GM23338 (cell line): ENCODE data around the gene ENDOV. TPM values are rescaled to one million over a fixed set of nuclear protein-coding genes. Genes with fewer than 3 reads are reported as not detected.

Experiments
- ATAC-seq: fragments of 200-7000 bp; cut with Tn5 transposase; 3 replicates; pipeline ENCODE4 v1.9.1; 2020
- DNase-seq: peaks from one replicate; pipeline ENCODE4 v3.0.0-alpha.2; 2015; ENCODE audit warnings: low spot score
- H2AFZ ChIP-seq: fragments of 200-600 bp; sonication (generic); 2 replicates; pipeline ENCODE4 v1.8.0; 2016; ENCODE audit warnings: antibody characterized with exemption, mild to moderate bottlenecking, moderate library complexity
- H3F3A ChIP-seq: fragments of 200-600 bp; sonication (generic); replicated peaks from 2 replicates; pipeline ENCODE4 v1.8.0; 2017; ENCODE audit warnings: antibody characterized with exemption, mixed run types, low read depth
- H3K27ac ChIP-seq: fragments of 200-600 bp; sonication (generic); 2 replicates; pipeline ENCODE4 v1.6.1; 2016; ENCODE audit warnings: low read depth
- H3K27me3 ChIP-seq: fragments of 200-600 bp; sonication (generic); 2 replicates; pipeline ENCODE4 v1.8.0; 2016; ENCODE audit warnings: mild to moderate bottlenecking, mixed run types, moderate library complexity; ENCODE audit not compliant: insufficient read depth
- H3K36me3 ChIP-seq: fragments of 200-600 bp; sonication (generic); 2 replicates; pipeline ENCODE4 v1.8.0; 2016; ENCODE audit warnings: mild to moderate bottlenecking; ENCODE audit not compliant: insufficient read depth
- H3K4me1 ChIP-seq: fragments of 200-600 bp; sonication (generic); 2 replicates; pipeline ENCODE4 v1.8.0; 2016; ENCODE audit warnings: mild to moderate bottlenecking, moderate library complexity; ENCODE audit not compliant: insufficient read depth
- H3K4me2 ChIP-seq: fragments of 200-600 bp; sonication (generic); 2 replicates; pipeline ENCODE4 v1.7.1; 2017; ENCODE audit warnings: mixed run types
- H3K4me3 ChIP-seq: fragments of 200-600 bp; sonication (generic); 2 replicates; pipeline ENCODE4 v1.6.1; 2016; ENCODE audit warnings: mixed run types
- H3K79me2 ChIP-seq: fragments of 200-600 bp; sonication (generic); replicated peaks from 2 replicates; pipeline ENCODE4 v1.8.0; 2017; ENCODE audit warnings: mild to moderate bottlenecking; ENCODE audit not compliant: insufficient read depth
- H3K9me2 ChIP-seq: fragments of 200-600 bp; sonication (generic); 2 replicates; pipeline ENCODE4 v1.8.0; 2017; ENCODE audit not compliant: insufficient read depth
- H4K20me1 ChIP-seq: fragments of 200-600 bp; sonication (generic); replicated peaks from 2 replicates; pipeline ENCODE4 v1.8.0; 2017; ENCODE audit warnings: mild to moderate bottlenecking; ENCODE audit not compliant: insufficient read depth
- H3K27ac Mint-ChIP-seq: 2 replicates; pipeline ENCODE4 v1.8.0; 2020; ENCODE audit warnings: inconsistent platforms, mild to moderate bottlenecking, moderate library complexity, mixed read lengths
- H3K27me3 Mint-ChIP-seq: 3 replicates; pipeline ENCODE4 v1.8.0; 2022; ENCODE audit warnings: low read depth, mild to moderate bottlenecking, moderate library complexity, mixed read lengths, inconsistent platforms; ENCODE audit not compliant: insufficient read depth, poor library complexity
- H3K36me3 Mint-ChIP-seq: 3 replicates; pipeline ENCODE4 v1.8.0; 2021; ENCODE audit warnings: low read depth, mild to moderate bottlenecking, inconsistent platforms, moderate library complexity, mixed read lengths
- H3K4me1 Mint-ChIP-seq: 3 replicates; pipeline ENCODE4 v1.8.0; 2020; ENCODE audit warnings: mild to moderate bottlenecking, inconsistent platforms, mixed read lengths
- H3K4me3 Mint-ChIP-seq: 3 replicates; pipeline ENCODE4 v1.8.0; 2021; ENCODE audit warnings: moderate library complexity, mild to moderate bottlenecking, inconsistent platforms, mixed read lengths
- H3K9me3 Mint-ChIP-seq: 3 replicates; pipeline ENCODE4 v1.8.0; 2020; ENCODE audit warnings: moderate library complexity, mild to moderate bottlenecking, inconsistent platforms, mixed read lengths
- CREB1 ChIP-seq: fragments of 250-450 bp; sonication (Bioruptor Pico); IDR thresholded peaks from 2 replicates; pipeline ENCODE4 v1.5.0; 2020; ENCODE audit warnings: low read depth, mild to moderate bottlenecking, moderate library complexity
- CTCF ChIP-seq, 2 experiments: fragments of 200-600 bp in 1 of 2; sonication (generic) in 1 of 2; conservative IDR thresholded peaks; 2 replicates each; pipeline versions ENCODE4 v1.5.1 to v1.6.1; 2016 to 2017; ENCODE audit warnings: antibody characterized with exemption in 2 of 2, low read depth in 2 of 2, mild to moderate bottlenecking in 2 of 2, moderate library complexity in 1 of 2
- ETS1 ChIP-seq: IDR thresholded peaks from 2 replicates; pipeline ENCODE4 v1.6.1; 2016; ENCODE audit warnings: antibody characterized with exemption
- EZH2 ChIP-seq: fragments of 200-600 bp; sonication (generic); IDR thresholded peaks from one replicate; pipeline ENCODE4 v1.8.0; 2017; ENCODE audit warnings: antibody characterized with exemption, mild to moderate bottlenecking, low read depth; ENCODE audit not compliant: unreplicated experiment
- EZH2phosphoT487 ChIP-seq: fragments of 200-600 bp; sonication (generic); IDR thresholded peaks from one replicate; pipeline ENCODE4 v1.8.1; 2018; ENCODE audit warnings: antibody characterized with exemption; ENCODE audit not compliant: unreplicated experiment
- NANOG ChIP-seq: IDR thresholded peaks from 2 replicates; pipeline ENCODE4 v1.6.1; 2016; ENCODE audit warnings: antibody characterized with exemption, borderline replicate concordance
- POLR2AphosphoS5 ChIP-seq: IDR thresholded peaks from 2 replicates; pipeline ENCODE4 v1.6.1; 2016; ENCODE audit warnings: antibody characterized with exemption, low read depth
- STAT1 ChIP-seq: IDR thresholded peaks from one replicate; pipeline ENCODE4 v1.6.1; 2016; ENCODE audit warnings: antibody characterized with exemption; ENCODE audit not compliant: unreplicated experiment
- ZNF114 ChIP-seq: fragments of 250-450 bp; sonication (Bioruptor Pico); IDR thresholded peaks from 2 replicates; pipeline ENCODE4 v1.5.0; 2020; ENCODE audit warnings: mild to moderate bottlenecking, moderate library complexity
- ZNF462 ChIP-seq: fragments of 250-450 bp; sonication (Bioruptor Pico); IDR thresholded peaks from 2 replicates; pipeline ENCODE4 v1.5.0; 2020; ENCODE audit warnings: mild to moderate bottlenecking, moderate library complexity
- polyA plus RNA-seq: library from polyadenylated mRNA; unstranded; fragments of >200 nt; fragmentation: Nextera tagmentation; extraction: Ambion mirVana; gene quantifications from 2 replicates; pipeline ENCODE4 v1.2.1, GENCODE V29; 2016
- total RNA-seq: library from RNA; depleted of rRNA; stranded (reverse); fragments of >200 nt; shearing (Covaris generic); gene quantifications from 2 replicates; pipeline ENCODE4 v1.2.3, GENCODE V29; 2014

The ENDOV gene
- total and polyA plus RNA-seq, 2 experiments from 2014 or later = 11.5 to 16.1 TPM

GRCh38 chr17:80374732-80375585, 40.0 kb upstream of the ENDOV start:
- DNase-seq (no peak), ATAC-seq (peak; percentile 77)
- H3K9me2 ChIP-seq = no peaks in the 10 kb centered on the region
- no peak overlapping the region; the same call in 1 of the 2 replicates for H3K27ac Mint-ChIP-seq
- peaks cover 80% of the 10 kb centered on the region for H3K36me3 Mint-ChIP-seq
- no peak overlapping the region for H3K4me2 ChIP-seq
- no peak overlapping the region for H3K4me3 ChIP-seq
- no peaks in the 10 kb centered on the region for H3F3A ChIP-seq
- TF ChIP-seq ZNF462 (CRISPR knock-in tag) = no peak
- no peak for TF ChIP-seq EZH2phosphoT487
- no peak for TF ChIP-seq CREB1 (CRISPR knock-in tag)
- TF ChIP-seq STAT1 = no peak
- TF ChIP-seq EZH2 = no peak
- no peak for TF ChIP-seq POLR2AphosphoS5
- no peak for TF ChIP-seq ZNF114
- no peak for TF ChIP-seq NANOG
- no peak for TF ChIP-seq CTCF (conservative IDR thresholded peaks at IDR 0.05; ENCODE audit: low read depth in 2 of 2)
- TF ChIP-seq ETS1 = no peak
- H3K9me3 Mint-ChIP-seq = no peaks in the 10 kb centered on the region
- H3K79me2 ChIP-seq = no peaks in the 10 kb centered on the region
- H3K27ac ChIP-seq = no peak overlapping the region
- peaks cover 19% of the 10 kb centered on the region for H3K36me3 ChIP-seq
- H2AFZ ChIP-seq = no peak overlapping the region
- H3K4me1 ChIP-seq = no peaks in the 10 kb centered on the region
- peaks cover 16% of the 10 kb centered on the region for H3K4me1 Mint-ChIP-seq
- H3K4me3 Mint-ChIP-seq = no peak overlapping the region
- no peaks in the 10 kb centered on the region; the same call in 1 of the 2 replicates for H4K20me1 ChIP-seq
- peaks cover 9% of the 10 kb centered on the region for H3K27me3 Mint-ChIP-seq
- no peaks in the 10 kb centered on the region for H3K27me3 ChIP-seq
